PC-9 (cell line): ENCODE measurements around the gene ECE2. TPM values are rescaled to one million over a fixed set of nuclear protein-coding genes. Genes with fewer than 3 reads are reported as not detected.

Experiments used
- BruUV-seq: library from RNA; stranded (reverse); fragments of 400-500 nt; replicated peaks from 2 replicates; lab custom pipeline; 2021; lab: Mats Ljungman, UMichigan
- CTCF ChIA-PET: fragments of 300-600 bp; sonication (Branson Sonifier 250); formaldehyde crosslinking; loops from one replicate; lab custom pipeline; 2022; ENCODE audit warnings: antibody characterized with exemption; lab: Charles Lee
- POLR2A ChIA-PET: fragments of 300-600 bp; sonication (Branson Sonifier 250); formaldehyde crosslinking; loops from one replicate; lab custom pipeline; 2022; ENCODE audit warnings: antibody characterized with exemption; ENCODE audit not compliant: unreplicated experiment; lab: Charles Lee
- DNase-seq, 2 experiments: peaks; one replicate each; pipeline versions ENCODE4 v3.0.0 to v3.0.0-alpha.2; 2015 to 2022; ENCODE audit warnings: mixed read lengths in 1 of 2
- H2AFZ ChIP-seq: fragments of 200-600 bp; sonication (generic); 2 replicates; pipeline ENCODE4 v1.8.1; 2017; ENCODE audit warnings: antibody characterized with exemption
- H3F3A ChIP-seq: fragments of 200-600 bp; sonication (generic); 2 replicates; pipeline ENCODE4 v1.8.1; 2017; ENCODE audit warnings: antibody characterized with exemption, mild to moderate bottlenecking, low read depth; ENCODE audit not compliant: insufficient read depth
- H3K27ac ChIP-seq: fragments of 200-600 bp; sonication (generic); 2 replicates; pipeline ENCODE4 v1.6.1; 2016; ENCODE audit warnings: mixed run types
- H3K27me3 ChIP-seq: fragments of 200-600 bp; sonication (generic); 2 replicates; pipeline ENCODE4 v1.6.1; 2016; ENCODE audit warnings: low read depth, mixed run types; ENCODE audit not compliant: insufficient read depth
- H3K36me3 ChIP-seq: fragments of 200-600 bp; sonication (generic); 2 replicates; pipeline ENCODE4 v1.6.1; 2016; ENCODE audit warnings: low read depth, mixed run types
- H3K4me1 ChIP-seq: fragments of 200-600 bp; sonication (generic); replicated peaks from 2 replicates; pipeline ENCODE4 v1.6.1; 2016; ENCODE audit warnings: mixed run types; ENCODE audit not compliant: insufficient read depth
- H3K4me2 ChIP-seq: fragments of 200-600 bp; sonication (generic); 2 replicates; pipeline ENCODE4 v1.6.1; 2017; ENCODE audit warnings: mixed run types
- H3K4me3 ChIP-seq: fragments of 200-600 bp; sonication (generic); 2 replicates; pipeline ENCODE4 v1.6.1; 2016; ENCODE audit warnings: mixed run types
- H3K79me2 ChIP-seq: fragments of 200-600 bp; sonication (generic); 2 replicates; pipeline ENCODE4 v1.6.1; 2017; ENCODE audit warnings: low read depth, mixed run types
- H3K9me2 ChIP-seq: fragments of 200-600 bp; sonication (generic); 2 replicates; pipeline ENCODE4 v1.8.1; 2017; ENCODE audit warnings: mild to moderate bottlenecking; ENCODE audit not compliant: insufficient read depth
- H3K9me3 ChIP-seq: fragments of 200-600 bp; sonication (generic); 2 replicates; pipeline ENCODE4 v1.8.1; 2016; ENCODE audit warnings: low read depth; ENCODE audit not compliant: insufficient read depth
- H4K20me1 ChIP-seq: fragments of 200-600 bp; sonication (generic); 2 replicates; pipeline ENCODE4 v1.8.1; 2017; ENCODE audit not compliant: insufficient read depth
- EZH2 ChIP-seq: fragments of 200-600 bp; sonication (generic); IDR thresholded peaks from 2 replicates; pipeline ENCODE4 v1.8.0; 2017; ENCODE audit warnings: antibody characterized with exemption, low read depth
- intact Hi-C: fragments of 100-400 bp; cut with micrococcal nuclease; formaldehyde crosslinking; loops from one replicate; pipeline ENCODE4 v1.10.0; 2022; ENCODE audit not compliant: unreplicated experiment
- total RNA-seq: library from RNA; stranded (reverse); gene quantifications from 2 replicates; pipeline ENCODE4 v1.2.3, GENCODE V29; 2021
- TF ChIP-seq, protein P1 (sequence below): fragments of 200-600 bp; sonication (generic); conservative IDR thresholded peaks from 2 replicates; pipeline ENCODE4 v1.6.1; 2017; ENCODE audit warnings: mixed run types, antibody characterized with exemption, mild to moderate bottlenecking, moderate library complexity

ECE2 gene
- total RNA-seq, 1 experiment from 2014 or later, result not detected

DNA sequence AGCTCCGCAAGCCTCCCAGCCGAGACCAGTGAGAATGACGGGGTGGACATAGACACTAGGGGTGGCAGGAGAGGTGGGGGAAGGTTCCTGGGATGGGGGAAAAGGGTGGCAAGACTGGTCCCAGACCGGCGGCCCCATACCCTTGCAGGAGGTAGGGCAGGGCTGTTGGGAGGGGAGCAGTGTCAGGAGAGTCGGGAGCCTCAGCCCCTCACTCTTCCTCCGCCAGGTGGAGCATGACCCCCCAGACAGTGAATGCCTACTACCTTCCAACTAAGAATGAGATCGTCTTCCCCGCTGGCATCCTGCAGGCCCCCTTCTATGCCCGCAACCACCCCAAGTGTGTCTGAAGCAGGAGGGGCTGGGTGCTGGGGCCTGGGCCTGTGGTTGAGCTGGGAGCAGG lies 14.5 kb downstream of the ECE2 start:
- ChIA-PET POLR2A (no interaction called here), CTCF (no interaction called here)
- Histone ChIP-seq H3K79me2 (no peaks in the 10 kb centered on the region), H3K4me3 (no peak overlapping the region), H3K4me1 (no peaks in the 10 kb centered on the region), H3K9me2 (no peaks in the 10 kb centered on the region), H3F3A (no peaks in the 10 kb centered on the region), H2AFZ (no peak overlapping the region), H3K9me3 (no peaks in the 10 kb centered on the region), H3K4me2 (no peak overlapping the region), H3K27ac (no peak overlapping the region), H3K27me3 (no peaks in the 10 kb centered on the region; the same call in 1 of the 2 replicates), H4K20me1 (no peaks in the 10 kb centered on the region), H3K36me3 (no peaks in the 10 kb centered on the region)
- TF ChIP-seq EZH2, result no peak
- TF ChIP-seq, protein P1, sequence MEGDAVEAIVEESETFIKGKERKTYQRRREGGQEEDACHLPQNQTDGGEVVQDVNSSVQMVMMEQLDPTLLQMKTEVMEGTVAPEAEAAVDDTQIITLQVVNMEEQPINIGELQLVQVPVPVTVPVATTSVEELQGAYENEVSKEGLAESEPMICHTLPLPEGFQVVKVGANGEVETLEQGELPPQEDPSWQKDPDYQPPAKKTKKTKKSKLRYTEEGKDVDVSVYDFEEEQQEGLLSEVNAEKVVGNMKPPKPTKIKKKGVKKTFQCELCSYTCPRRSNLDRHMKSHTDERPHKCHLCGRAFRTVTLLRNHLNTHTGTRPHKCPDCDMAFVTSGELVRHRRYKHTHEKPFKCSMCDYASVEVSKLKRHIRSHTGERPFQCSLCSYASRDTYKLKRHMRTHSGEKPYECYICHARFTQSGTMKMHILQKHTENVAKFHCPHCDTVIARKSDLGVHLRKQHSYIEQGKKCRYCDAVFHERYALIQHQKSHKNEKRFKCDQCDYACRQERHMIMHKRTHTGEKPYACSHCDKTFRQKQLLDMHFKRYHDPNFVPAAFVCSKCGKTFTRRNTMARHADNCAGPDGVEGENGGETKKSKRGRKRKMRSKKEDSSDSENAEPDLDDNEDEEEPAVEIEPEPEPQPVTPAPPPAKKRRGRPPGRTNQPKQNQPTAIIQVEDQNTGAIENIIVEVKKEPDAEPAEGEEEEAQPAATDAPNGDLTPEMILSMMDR, result no peak
- no TSS peak for BruUV-seq
- DNase-seq, result no peak
- intact Hi-C loops, result no loop called here

DNA sequence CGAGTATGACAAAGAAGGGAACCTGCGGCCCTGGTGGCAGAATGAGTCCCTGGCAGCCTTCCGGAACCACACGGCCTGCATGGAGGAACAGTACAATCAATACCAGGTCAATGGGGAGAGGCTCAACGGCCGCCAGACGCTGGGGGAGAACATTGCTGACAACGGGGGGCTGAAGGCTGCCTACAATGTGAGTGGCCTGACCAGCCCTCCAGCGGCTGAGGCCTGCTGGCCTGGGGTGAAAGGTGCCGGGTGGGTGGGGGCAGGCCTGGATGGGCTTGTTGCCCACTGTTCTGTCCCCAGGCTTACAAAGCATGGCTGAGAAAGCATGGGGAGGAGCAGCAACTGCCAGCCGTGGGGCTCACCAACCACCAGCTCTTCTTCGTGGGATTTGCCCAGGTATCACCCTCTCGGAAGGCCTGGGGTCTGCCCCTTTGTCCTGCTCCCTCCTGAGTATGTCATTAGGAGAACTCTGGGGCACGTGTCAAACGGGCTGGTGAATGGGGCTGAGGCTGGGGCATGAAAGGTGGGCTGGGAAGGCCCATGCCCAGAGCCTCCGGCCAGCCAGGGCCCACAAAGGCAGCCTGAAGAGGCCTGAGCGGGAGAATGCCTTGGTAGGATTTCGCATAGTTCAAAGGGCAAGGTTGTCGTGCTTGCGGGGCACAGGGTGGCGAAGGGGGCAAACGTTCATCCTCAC lies 15.4 kb downstream of the ECE2 start:
- no peaks in the 10 kb centered on the region for H3K9me3 ChIP-seq
- H3K4me1 ChIP-seq, result no peaks in the 10 kb centered on the region
- H4K20me1 ChIP-seq, result no peaks in the 10 kb centered on the region
- H3K4me3 ChIP-seq, result no peak overlapping the region
- no peaks in the 10 kb centered on the region for H3F3A ChIP-seq
- no peak overlapping the region for H3K4me2 ChIP-seq
- no peaks in the 10 kb centered on the region for H3K36me3 ChIP-seq
- no peak overlapping the region for H3K27ac ChIP-seq
- DNase-seq, result no peak
- no TSS peak for BruUV-seq
- no peaks in the 10 kb centered on the region for H3K79me2 ChIP-seq
- no peak overlapping the region for H2AFZ ChIP-seq
- no peaks in the 10 kb centered on the region; the same call in 1 of the 2 replicates for H3K27me3 ChIP-seq
- TF ChIP-seq EZH2, result no peak
- TF ChIP-seq, protein P1, result no peak
- ChIA-PET CTCF (interaction anchor here (0.6 kb wide), 2 partner anchors 30 to 407 kb away, joined by 3 to 14 read pairs; partner anchors contain the start of gene PARL), POLR2A (no interaction called here)
- H3K9me2 ChIP-seq, result no peaks in the 10 kb centered on the region
- intact Hi-C loops, result no loop called here

DNA sequence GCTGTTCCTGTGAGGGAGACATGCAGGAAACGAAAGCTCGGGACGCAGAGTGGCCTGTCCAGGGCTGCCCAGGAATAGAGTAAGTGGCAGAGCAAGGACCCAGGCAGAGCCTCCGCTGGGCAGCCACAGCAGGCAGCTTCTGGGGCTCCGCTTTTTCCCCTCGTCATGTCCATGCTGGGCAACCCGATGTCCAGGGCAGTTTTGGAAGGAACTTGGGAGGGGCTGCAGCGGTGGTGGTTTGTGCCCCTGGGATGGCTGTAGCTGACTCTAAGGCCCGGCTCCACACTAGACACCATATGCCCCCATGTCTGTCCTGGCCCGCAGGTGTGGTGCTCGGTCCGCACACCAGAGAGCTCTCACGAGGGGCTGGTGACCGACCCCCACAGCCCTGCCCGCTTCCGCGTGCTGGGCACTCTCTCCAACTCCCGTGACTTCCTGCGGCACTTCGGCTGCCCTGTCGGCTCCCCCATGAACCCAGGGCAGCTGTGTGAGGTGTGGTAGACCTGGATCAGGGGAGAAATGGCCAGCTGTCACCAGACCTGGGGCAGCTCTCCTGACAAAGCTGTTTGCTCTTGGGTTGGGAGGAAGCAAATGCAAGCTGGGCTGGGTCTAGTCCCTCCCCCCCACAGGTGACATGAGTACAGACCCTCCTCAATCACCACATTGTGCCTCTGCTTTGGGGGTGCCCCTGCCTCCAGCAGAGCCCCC lies 16.1 kb downstream of the ECE2 start:
- Histone ChIP-seq H4K20me1 (no peaks in the 10 kb centered on the region), H3F3A (no peaks in the 10 kb centered on the region), H3K4me2 (no peak overlapping the region), H3K79me2 (no peaks in the 10 kb centered on the region), H3K27me3 (no peaks in the 10 kb centered on the region; the same call in 1 of the 2 replicates), H3K27ac (no peak overlapping the region), H3K4me1 (no peaks in the 10 kb centered on the region), H2AFZ (no peak overlapping the region), H3K9me3 (no peaks in the 10 kb centered on the region), H3K36me3 (no peaks in the 10 kb centered on the region), H3K4me3 (no peak overlapping the region), H3K9me2 (no peaks in the 10 kb centered on the region)
- CTCF ChIA-PET, result interaction anchor here (0.6 kb wide), 1 partner anchor 31 kb away, joined by 14 read pairs; no protein-coding TSS in a partner anchor
- intact Hi-C loops, result no loop called here
- no peak for DNase-seq
- no TSS peak for BruUV-seq
- TF ChIP-seq, protein P1, result no peak
- no peak for TF ChIP-seq EZH2
- POLR2A ChIA-PET, result no interaction called here
